Sigmoid colon (tissue), 7 donors: Measurements from ENCODE around the gene EXOC3L4. TPM values are rescaled to one million over a fixed set of nuclear protein-coding genes. Genes with fewer than 3 reads are reported as not detected.
A peak's percentile ranks its signal among the peaks of the same experiment; 100 is the strongest.

Experiments
- DNase-seq: peaks from one replicate; pipeline ENCODE4 v3.0.0-alpha.2; 2019
- H3K27ac ChIP-seq, 4 donors: fragments of 200-600 bp; sonication (generic); one replicate each; pipeline ENCODE4 v1.5.1; 2016 to 2019; ENCODE audit warnings: mild to moderate bottlenecking in 1 of 4
- H3K27me3 ChIP-seq, 3 donors: fragments of 200-600 bp; sonication (generic); one replicate each; pipeline ENCODE4 v1.5.1; 2019; ENCODE audit warnings: mild to moderate bottlenecking in 1 of 3
- H3K36me3 ChIP-seq, 4 donors: fragments of 200-600 bp; sonication (generic); one replicate each; pipeline ENCODE4 v1.5.1; 2016 to 2019
- H3K4me1 ChIP-seq, 4 donors: fragments of 200-600 bp; sonication (generic); one replicate each; pipeline ENCODE4 v1.5.1; 2017 to 2019
- H3K4me3 ChIP-seq, 4 donors: fragments of 200-600 bp; sonication (generic); one replicate each; pipeline ENCODE4 v1.5.1; 2017 to 2019; ENCODE audit warnings: mild to moderate bottlenecking in 2 of 4, moderate library complexity in 1 of 4
- H3K9me3 ChIP-seq, 4 donors: fragments of 200-600 bp in 3 of 4; sonication (generic) in 3 of 4; one replicate each; pipeline versions ENCODE4 v1.5.1 to v1.6.1; 2013 to 2019
- CTCF ChIP-seq, 4 experiments: fragments of 450-650 bp in 3 of 4; fragments of 200-600 bp in 1 of 4; IDR thresholded peaks; one replicate each; pipeline ENCODE4 v1.5.1; 2016 to 2019; ENCODE audit warnings: antibody characterized with exemption in 4 of 4, mild to moderate bottlenecking in 3 of 4, moderate library complexity in 2 of 4
- EP300 ChIP-seq, 4 donors: sonication (generic); formaldehyde crosslinking; IDR thresholded peaks; one replicate each; pipeline ENCODE4 v1.6.1; 2017; ENCODE audit warnings: antibody characterized with exemption in 4 of 4
- POLR2A ChIP-seq, 2 donors: fragments of 450-650 bp; IDR thresholded peaks; one replicate each; pipeline ENCODE4 v1.6.1; 2016; ENCODE audit warnings: antibody characterized with exemption in 2 of 2, mild to moderate bottlenecking in 2 of 2, moderate library complexity in 2 of 2
- POLR2AphosphoS5 ChIP-seq, 4 donors: sonication (generic); formaldehyde crosslinking; IDR thresholded peaks; one replicate each; pipeline ENCODE4 v1.6.1; 2017; ENCODE audit warnings: antibody characterized with exemption in 4 of 4
- WGBS, 2 donors: extraction: QIAGEN DNeasy Blood & Tissue Kit; methylation state at CpG; one replicate each; pipeline ENCODE4 v1.1.7; 2013; 5-methylcytosine and 5-hydroxymethylcytosine counted together
- intact Hi-C: fragments of 100-400 bp; cut with DNase I; formaldehyde crosslinking; loops from one replicate; pipeline ENCODE4 v1.15.1; 2023
- polyA plus RNA-seq, 3 donors: library from polyadenylated mRNA; stranded (reverse); fragments of 200-250 nt; gene quantifications; one replicate each; pipeline ENCODE4 v1.2.3, GENCODE V29; 2013
- total RNA-seq, 4 donors: library from RNA; depleted of rRNA; stranded (reverse); fragments of >200 nt; gene quantifications; one replicate each; pipeline ENCODE4 v1.1.0, GENCODE V29; 2016
- donor health status: healthy with polysubstance abuse.
- donor health status: Bipolar disorder and iron deficiency.
- donor health status: healthy.

EXOC3L4 gene
- total and polyA plus RNA-seq, 7 donors = 0.36 to 23.8 (median 1.8) TPM

GRCh38 chr14:103130965-103131364 lies 36.4 kb downstream of the EXOC3L4 start:
- peak in 3 of 4 donors; percentile 37 to 58 (median 52) for TF ChIP-seq POLR2AphosphoS5 (IDR thresholded peaks at IDR 0.05)
- no peak for TF ChIP-seq POLR2A (IDR thresholded peaks at IDR 0.05)
- TF ChIP-seq CTCF (IDR thresholded peaks at IDR 0.05) = no peak
- no peak for TF ChIP-seq EP300 (IDR thresholded peaks at IDR 0.05)
- H3K36me3 ChIP-seq = peaks cover 0 to 46% (median 5%) of the 10 kb centered on the region in 4 donors

GRCh38 chr14:103131580-103131979 lies 37.1 kb downstream of the EXOC3L4 start:
- 94 to 95% methylated on average over 9 of the region's 9 CpGs for WGBS, 2 donors
- peak overlapping the region; percentile 49 to 74 (median 66) for H3K27ac ChIP-seq
- intact Hi-C loops = no loop called here
- peak; percentile 67 for DNase-seq
- TF ChIP-seq EP300 (IDR thresholded peaks at IDR 0.05) (no peak), CTCF (IDR thresholded peaks at IDR 0.05) (no peak), POLR2AphosphoS5 (IDR thresholded peaks at IDR 0.05) (no peak), POLR2A (IDR thresholded peaks at IDR 0.05) (no peak)
- peaks cover 0 to 51% (median 5%) of the 10 kb centered on the region in 4 donors for H3K36me3 ChIP-seq
- peaks cover 0 to 69% (median 44%) of the 10 kb centered on the region in 4 donors for H3K4me1 ChIP-seq
- no peaks in the 10 kb centered on the region for H3K27me3 ChIP-seq
- no peak overlapping the region for H3K4me3 ChIP-seq
- no peaks in the 10 kb centered on the region for H3K9me3 ChIP-seq

More at GRCh38 chr14:103130965-103131364, 36.4 kb downstream of the EXOC3L4 start:
- H3K4me1 ChIP-seq = peaks cover 0 to 69% (median 48%) of the 10 kb centered on the region in 4 donors
- no peaks in the 10 kb centered on the region for H3K9me3 ChIP-seq
- no peaks in the 10 kb centered on the region for H3K27me3 ChIP-seq
- intact Hi-C loops = no loop called here
- peak overlapping the region; percentile 49 to 74 (median 66) for H3K27ac ChIP-seq
- H3K4me3 ChIP-seq = no peak overlapping the region
- 60 to 74% methylated on average over 8 of the region's 8 CpGs for WGBS, 2 donors
- peak; percentile 89 for DNase-seq

GRCh38 chr14:103132381-103133209 lies 38.1 kb downstream of the EXOC3L4 start:
- Histone ChIP-seq H3K9me3 (no peaks in the 10 kb centered on the region), H3K27ac (peak overlapping the region in 3 of 4 donors; percentile 63 to 74 (median 68)), H3K4me3 (no peak overlapping the region), H3K27me3 (no peaks in the 10 kb centered on the region), H3K4me1 (peaks cover 0 to 73% (median 48%) of the 10 kb centered on the region in 4 donors), H3K36me3 (peaks cover 0 to 51% (median 5%) of the 10 kb centered on the region in 4 donors)
- DNase-seq = no peak
- WGBS, 2 donors = 63 to 81% methylated on average over 39 of the region's 39 CpGs
- intact Hi-C loops = no loop called here
- TF ChIP-seq POLR2A (IDR thresholded peaks at IDR 0.05) (no peak), CTCF (IDR thresholded peaks at IDR 0.05) (no peak), POLR2AphosphoS5 (IDR thresholded peaks at IDR 0.05) (peak in 1 of 4 donors; percentile 17), EP300 (IDR thresholded peaks at IDR 0.05) (no peak)

GRCh38 chr14:103133210-103134140 lies 39.0 kb downstream of the EXOC3L4 start:
- no peak for DNase-seq
- 90 to 93% methylated on average over 25 of the region's 25 CpGs for WGBS, 2 donors
- Histone ChIP-seq H3K36me3 (peaks cover 0 to 51% (median 5%) of the 10 kb centered on the region in 4 donors), H3K9me3 (no peaks in the 10 kb centered on the region), H3K27ac (no peak overlapping the region), H3K27me3 (no peaks in the 10 kb centered on the region), H3K4me1 (peaks cover 0 to 73% (median 53%) of the 10 kb centered on the region in 4 donors), H3K4me3 (no peak overlapping the region)
- TF ChIP-seq EP300 (IDR thresholded peaks at IDR 0.05) (no peak), CTCF (IDR thresholded peaks at IDR 0.05) (no peak), POLR2A (IDR thresholded peaks at IDR 0.05) (no peak), POLR2AphosphoS5 (IDR thresholded peaks at IDR 0.05) (no peak)
- intact Hi-C loops = no loop called here
